A673 (cell line): Measurements from ENCODE around the gene WHRN. TPM values are rescaled to one million over a fixed set of nuclear protein-coding genes. Genes with fewer than 3 reads are reported as not detected.

ENCODE experiments used
- BruUV-seq: library from RNA; stranded (reverse); fragments of 400-500 nt; replicated peaks from 2 replicates; lab custom pipeline; 2021; lab: Mats Ljungman, UMichigan
- CTCF ChIA-PET: fragments of 300-600 bp; sonication (Branson Sonifier 250); formaldehyde crosslinking; loops from one replicate; lab custom pipeline; 2022; ENCODE audit warnings: antibody characterized with exemption; lab: Charles Lee
- POLR2A ChIA-PET: fragments of 300-600 bp; sonication (Branson Sonifier 250); formaldehyde crosslinking; loops from one replicate; lab custom pipeline; 2022; ENCODE audit warnings: antibody characterized with exemption; ENCODE audit not compliant: low non-redundant PET; lab: Charles Lee
- DNase-seq: peaks from one replicate; pipeline ENCODE4 v3.0.0-alpha.2; 2015; ENCODE audit warnings: low spot score
- H3K27ac ChIP-seq: fragments of 200-600 bp; sonication (generic); 2 replicates; pipeline ENCODE4 v1.5.1; 2016; ENCODE audit warnings: mixed run types, low read depth, mild to moderate bottlenecking, mixed read lengths, antibody characterized with exemption, low read length; ENCODE audit not compliant: poor library complexity, severe bottlenecking
- H3K27me3 ChIP-seq: fragments of 200-600 bp; sonication (generic); replicated peaks from 2 replicates; pipeline ENCODE4 v1.6.1; 2017; ENCODE audit warnings: mixed run types, low read depth, mild to moderate bottlenecking, mixed read lengths, antibody characterized with exemption, low read length; ENCODE audit not compliant: insufficient read depth, poor library complexity
- H3K36me3 ChIP-seq: fragments of 200-600 bp; sonication (generic); 2 replicates; pipeline ENCODE4 v1.6.1; 2016; ENCODE audit warnings: mixed run types, mild to moderate bottlenecking, mixed read lengths, antibody characterized with exemption, low read length; ENCODE audit not compliant: insufficient read depth, poor library complexity, severe bottlenecking
- H3K4me1 ChIP-seq: fragments of 200-600 bp; sonication (generic); 2 replicates; pipeline ENCODE4 v1.6.1; 2017; ENCODE audit warnings: mixed run types, mild to moderate bottlenecking, mixed read lengths, antibody characterized with exemption, low read length; ENCODE audit not compliant: insufficient read depth, poor library complexity, severe bottlenecking
- H3K4me3 ChIP-seq: fragments of 200-600 bp; sonication (generic); 2 replicates; pipeline ENCODE4 v1.5.1; 2016; ENCODE audit warnings: low read depth, mixed run types, mild to moderate bottlenecking, mixed read lengths, low read length; ENCODE audit not compliant: poor library complexity, severe bottlenecking
- H3K9me3 ChIP-seq: fragments of 200-600 bp; sonication (generic); 2 replicates; pipeline ENCODE4 v1.6.1; 2016; ENCODE audit warnings: mixed run types, low read depth, mild to moderate bottlenecking, mixed read lengths, antibody characterized with exemption, low read length; ENCODE audit not compliant: poor library complexity, severe bottlenecking
- CTCF ChIP-seq: fragments of 300-800, 200-600 bp; sonication (generic); conservative IDR thresholded peaks from 2 replicates; pipeline ENCODE4 v1.5.1; 2017; ENCODE audit warnings: low read depth, mild to moderate bottlenecking, antibody characterized with exemption, low read length, moderate library complexity, mixed read lengths
- EZH2 ChIP-seq: fragments of 200-600 bp; sonication (generic); IDR thresholded peaks from 2 replicates; pipeline ENCODE4 v1.6.1; 2017; ENCODE audit warnings: borderline replicate concordance, low read depth, mild to moderate bottlenecking, mixed read lengths, antibody characterized with exemption, low read length; ENCODE audit not compliant: poor library complexity, severe bottlenecking
- intact Hi-C: fragments of 100-400 bp; cut with micrococcal nuclease; formaldehyde crosslinking; loops from one replicate; pipeline ENCODE4 v1.10.0; 2022; ENCODE audit not compliant: unreplicated experiment
- total RNA-seq: library from RNA; stranded (reverse); gene quantifications from 2 replicates; pipeline ENCODE4 v1.2.3, GENCODE V29; 2021

Gene WHRN
- total RNA-seq, 1 experiment from 2014 or later, result 9.1 TPM

DNA sequence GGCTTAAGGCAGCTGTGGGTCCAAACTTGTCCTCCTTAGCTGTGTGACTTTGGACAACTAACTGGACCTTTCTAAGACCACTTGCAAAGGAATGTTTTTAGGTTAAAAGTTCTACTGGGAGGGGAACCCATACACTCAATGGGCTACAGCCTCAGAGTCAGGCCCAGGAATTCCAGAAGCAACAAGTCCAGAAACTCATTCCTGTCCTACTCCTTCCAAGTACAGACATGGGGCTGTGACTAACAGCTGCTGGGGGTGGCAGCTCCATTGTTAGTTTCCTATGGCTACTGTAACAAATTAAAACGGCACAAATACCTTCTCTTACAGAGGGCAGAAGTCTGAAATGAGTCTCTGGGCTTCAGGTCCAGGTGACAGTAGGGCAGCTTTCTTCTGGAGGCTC lies 105.1 kb downstream of the WHRN start:
- CTCF ChIA-PET, result no interaction called here
- intact Hi-C loops, result no loop called here

GRCh38 chr9:114399381-114399780 lies 105.9 kb downstream of the WHRN start:
- POLR2A ChIA-PET, result no interaction called here

More for the DNA sequence above, 105.1 kb downstream of the WHRN start:
- DNase-seq, result no peak
- Histone ChIP-seq H3K4me1 (peaks cover 23% of the 10 kb centered on the region), H3K27ac (no peak overlapping the region), H3K9me3 (no peaks in the 10 kb centered on the region), H3K4me3 (no peak overlapping the region), H3K36me3 (no peaks in the 10 kb centered on the region), H3K27me3 (no peaks in the 10 kb centered on the region)
- no TSS peak for BruUV-seq
- POLR2A ChIA-PET, result no interaction called here
- no peak for TF ChIP-seq CTCF
- no peak for TF ChIP-seq EZH2

DNA sequence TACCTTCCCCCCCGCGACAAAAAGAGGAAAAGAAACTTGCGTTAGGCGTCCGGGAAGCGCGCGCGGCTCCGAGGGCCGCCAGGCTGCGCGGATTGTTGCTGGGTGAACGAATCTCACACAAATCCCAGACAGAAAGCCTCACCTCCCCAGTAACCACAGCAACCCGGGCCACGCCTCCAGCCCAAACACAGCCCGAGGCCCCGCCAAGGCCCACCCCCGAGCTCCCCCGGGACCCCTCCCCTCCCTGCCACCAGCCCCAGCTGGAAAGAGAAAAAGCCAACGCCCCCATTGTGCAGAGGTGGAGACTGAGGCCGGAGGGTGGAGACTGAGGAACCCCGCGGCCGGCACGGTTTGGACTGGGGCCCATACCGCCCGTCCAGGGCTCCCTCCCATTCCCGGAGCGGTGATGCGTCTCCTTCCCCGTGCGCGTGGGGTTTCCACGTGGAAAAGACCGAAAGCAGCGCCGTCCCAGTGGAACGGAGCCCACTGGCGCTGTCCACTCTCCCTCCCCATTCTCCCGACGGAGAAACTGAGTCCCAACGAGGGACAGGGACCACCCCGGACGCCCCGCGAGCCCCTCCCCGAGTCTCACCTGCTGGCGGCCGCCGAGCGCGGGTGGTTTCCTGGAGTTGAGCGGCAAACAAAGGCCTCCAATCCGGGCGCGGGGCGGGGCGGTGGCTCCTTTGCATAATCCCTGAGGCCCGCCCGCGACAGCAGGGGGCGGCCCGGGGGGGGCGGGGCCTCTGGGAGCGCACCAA lies 107.2 kb downstream of the WHRN start:
- DNase-seq, result peak; percentile 96
- H3K36me3 ChIP-seq, result no peaks in the 10 kb centered on the region
- H3K4me3 ChIP-seq, result peak overlapping the region; percentile 68
- no TSS peak for BruUV-seq
- POLR2A ChIA-PET, result interaction anchor here (0.6 to 0.7 kb wide), 2 partner anchors 152 to 303 kb away, joined by 3 to 4 read pairs; no protein-coding TSS in a partner anchor
- TF ChIP-seq CTCF (no peak), EZH2 (no peak)
- H3K27ac ChIP-seq, result peak overlapping the region; percentile 81
- H3K4me1 ChIP-seq, result peaks cover 26% of the 10 kb centered on the region
- H3K27me3 ChIP-seq, result no peaks in the 10 kb centered on the region
- CTCF ChIA-PET, result no interaction called here
- no peaks in the 10 kb centered on the region for H3K9me3 ChIP-seq
- intact Hi-C loops, result no loop called here

More at GRCh38 chr9:114399381-114399780, 105.9 kb downstream of the WHRN start:
- no peak overlapping the region for H3K27ac ChIP-seq
- no peaks in the 10 kb centered on the region for H3K27me3 ChIP-seq
- TF ChIP-seq CTCF, result no peak
- TF ChIP-seq EZH2, result no peak
- CTCF ChIA-PET, result no interaction called here
- DNase-seq, result no peak
- peaks cover 26% of the 10 kb centered on the region for H3K4me1 ChIP-seq
- no peaks in the 10 kb centered on the region for H3K9me3 ChIP-seq
- intact Hi-C loops, result no loop called here
- no peaks in the 10 kb centered on the region for H3K36me3 ChIP-seq
- H3K4me3 ChIP-seq, result no peak overlapping the region
- no TSS peak for BruUV-seq
